ENCODE results near the gene APOA4.

APOA4 gene

GRCh38 chr11:116786326-116786725 is 36.8 kb downstream of the APOA4 start:
- peak; percentile 59 for FAIRE-seq

GRCh38 chr11:116782728-116783127 is 40.4 kb downstream of the APOA4 start:
- no peak for FAIRE-seq

More at GRCh38 chr11:116786326-116786725, 36.8 kb downstream of the APOA4 start:
- no peak for DNase-seq (ENCODE audit: insufficient read length, low spot score)

GRCh38 chr11:116778556-116778955 is 44.5 kb downstream of the APOA4 start:
- no peak for FAIRE-seq
- no peak for DNase-seq (ENCODE audit: insufficient read length, low spot score)

More at GRCh38 chr11:116782728-116783127, 40.4 kb downstream of the APOA4 start:
- DNase-seq (ENCODE audit: insufficient read length, low spot score): no peak

- DNase-seq (ENCODE audit: insufficient read length, low spot score): no peak
- no peak for FAIRE-seq
Observed at GRCh38 chr11:116777056-116777455, 46.0 kb downstream of the APOA4 start.

GRCh38 chr11:116776522-116776984 is 46.6 kb downstream of the APOA4 start:
- DNase-seq (ENCODE audit: insufficient read length, low spot score) (no peak), FAIRE-seq (no peak)

- no peak for DNase-seq (ENCODE audit: insufficient read length, low spot score)
- no peak for FAIRE-seq
Observed at GRCh38 chr11:116775975-116776374, 47.1 kb downstream of the APOA4 start.

GRCh38 chr11:116774661-116775060 is 48.4 kb downstream of the APOA4 start:
- no peak for FAIRE-seq
- no peak for DNase-seq (ENCODE audit: insufficient read length, low spot score)

- no peak for FAIRE-seq
- no peak for DNase-seq (ENCODE audit: insufficient read length, low spot score)
Observed at GRCh38 chr11:116773203-116774097, 49.7 kb downstream of the APOA4 start.

- FAIRE-seq: peak; percentile 95
- peak; percentile 90 for DNase-seq (ENCODE audit: insufficient read length, low spot score)
Observed at GRCh38 chr11:116772443-116773202, 50.5 kb downstream of the APOA4 start, which contains the start of gene BUD13. Gene BUD13 (minus strand): TSS chr11:116772987. CDS start chr11:116772964, 23 bp downstream.

- DNase-seq (ENCODE audit: insufficient read length, low spot score): no peak
- FAIRE-seq: no peak
Observed at GRCh38 chr11:116771935-116772334, 51.2 kb downstream of the APOA4 start.
